Endothelial cell of umbilical vein (primary cell): Measurements from ENCODE around the gene PIGQ.

Experiments used
- CTCF ChIP-seq, 2 donors: IDR thresholded peaks; 1 replicate in 1 of 2; 2 replicates in 1 of 2; pipeline ENCODE4 v1.5.1; 2011; ENCODE audit warnings: low read length in 2 of 2, mild to moderate bottlenecking in 2 of 2, moderate library complexity in 2 of 2, control low read depth in 1 of 2, inconsistent platforms in 1 of 2, low read depth in 1 of 2; ENCODE audit not compliant: insufficient read depth in 1 of 2; ENCODE audit errors: extremely low read depth in 1 of 2
- EZH2 ChIP-seq: IDR thresholded peaks from 2 replicates; pipeline ENCODE4 v1.6.1; 2012; ENCODE audit warnings: borderline replicate concordance, low read depth, mild to moderate bottlenecking, moderate library complexity, low read length, inconsistent platforms; ENCODE audit not compliant: severe bottlenecking
- MAX ChIP-seq: IDR thresholded peaks from 2 replicates; pipeline ENCODE4 v1.6.1; 2011; ENCODE audit not compliant: insufficient read depth, insufficient read length
- MYC ChIP-seq: IDR thresholded peaks from one replicate; pipeline ENCODE4 v1.6.1; 2011; ENCODE audit warnings: mild to moderate bottlenecking, low read depth, low read length
- POLR2A ChIP-seq: IDR thresholded peaks from 2 replicates; pipeline ENCODE4 v1.6.1; 2012; ENCODE audit warnings: low read depth, mild to moderate bottlenecking, control low read depth, low read length
- POLR2AphosphoS5 ChIP-seq: IDR thresholded peaks from 2 replicates; pipeline ENCODE4 v1.6.1; 2012; ENCODE audit warnings: low read depth, mild to moderate bottlenecking, control low read depth, low read length, moderate library complexity; ENCODE audit not compliant: insufficient read depth

- TF ChIP-seq CTCF (IDR thresholded peaks at IDR 0.05; ENCODE audit: extremely low read depth in 1 of 2, insufficient read depth in 1 of 2, low read depth in 1 of 2, low read length in 2 of 2) = no peak
- no peak for TF ChIP-seq POLR2AphosphoS5
- TF ChIP-seq POLR2A = no peak
- no peak for TF ChIP-seq MAX
- TF ChIP-seq EZH2 = no peak
- no peak for TF ChIP-seq MYC
Observed at GRCh38 chr16:595094-595528, 25.3 kb downstream of the PIGQ start.
